Eye (tissue), 1 donor: ENCODE measurements around the gene BAZ2B.
"Not testable (repeated sequence)": the region's sequence is repeated elsewhere in the genome, so short reads cannot be mapped to it uniquely, and the experiment has no call there.

Source experiments
- DNase-seq: peaks from one replicate; pipeline ENCODE4 v3.0.0-alpha.2; 2015

The BAZ2B gene, protein sequence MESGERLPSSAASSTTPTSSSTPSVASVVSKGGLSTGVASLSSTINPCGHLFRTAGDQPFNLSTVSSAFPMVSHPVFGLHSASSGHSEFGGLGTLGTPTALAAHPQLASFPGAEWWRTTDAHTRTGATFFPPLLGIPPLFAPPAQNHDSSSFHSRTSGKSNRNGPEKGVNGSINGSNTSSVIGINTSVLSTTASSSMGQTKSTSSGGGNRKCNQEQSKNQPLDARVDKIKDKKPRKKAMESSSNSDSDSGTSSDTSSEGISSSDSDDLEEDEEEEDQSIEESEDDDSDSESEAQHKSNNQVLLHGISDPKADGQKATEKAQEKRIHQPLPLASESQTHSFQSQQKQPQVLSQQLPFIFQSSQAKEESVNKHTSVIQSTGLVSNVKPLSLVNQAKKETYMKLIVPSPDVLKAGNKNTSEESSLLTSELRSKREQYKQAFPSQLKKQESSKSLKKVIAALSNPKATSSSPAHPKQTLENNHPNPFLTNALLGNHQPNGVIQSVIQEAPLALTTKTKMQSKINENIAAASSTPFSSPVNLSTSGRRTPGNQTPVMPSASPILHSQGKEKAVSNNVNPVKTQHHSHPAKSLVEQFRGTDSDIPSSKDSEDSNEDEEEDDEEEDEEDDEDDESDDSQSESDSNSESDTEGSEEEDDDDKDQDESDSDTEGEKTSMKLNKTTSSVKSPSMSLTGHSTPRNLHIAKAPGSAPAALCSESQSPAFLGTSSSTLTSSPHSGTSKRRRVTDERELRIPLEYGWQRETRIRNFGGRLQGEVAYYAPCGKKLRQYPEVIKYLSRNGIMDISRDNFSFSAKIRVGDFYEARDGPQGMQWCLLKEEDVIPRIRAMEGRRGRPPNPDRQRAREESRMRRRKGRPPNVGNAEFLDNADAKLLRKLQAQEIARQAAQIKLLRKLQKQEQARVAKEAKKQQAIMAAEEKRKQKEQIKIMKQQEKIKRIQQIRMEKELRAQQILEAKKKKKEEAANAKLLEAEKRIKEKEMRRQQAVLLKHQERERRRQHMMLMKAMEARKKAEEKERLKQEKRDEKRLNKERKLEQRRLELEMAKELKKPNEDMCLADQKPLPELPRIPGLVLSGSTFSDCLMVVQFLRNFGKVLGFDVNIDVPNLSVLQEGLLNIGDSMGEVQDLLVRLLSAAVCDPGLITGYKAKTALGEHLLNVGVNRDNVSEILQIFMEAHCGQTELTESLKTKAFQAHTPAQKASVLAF (N-terminal part only)

GRCh38 chr2:159616286-159616701, at the start of gene BAZ2B:
Gene BAZ2B, minus strand, starts transcription at chr2:159616548. Its CDS starts 137,829 bp downstream, at chr2:159478719.
- peak; percentile 92 for DNase-seq

DNA sequence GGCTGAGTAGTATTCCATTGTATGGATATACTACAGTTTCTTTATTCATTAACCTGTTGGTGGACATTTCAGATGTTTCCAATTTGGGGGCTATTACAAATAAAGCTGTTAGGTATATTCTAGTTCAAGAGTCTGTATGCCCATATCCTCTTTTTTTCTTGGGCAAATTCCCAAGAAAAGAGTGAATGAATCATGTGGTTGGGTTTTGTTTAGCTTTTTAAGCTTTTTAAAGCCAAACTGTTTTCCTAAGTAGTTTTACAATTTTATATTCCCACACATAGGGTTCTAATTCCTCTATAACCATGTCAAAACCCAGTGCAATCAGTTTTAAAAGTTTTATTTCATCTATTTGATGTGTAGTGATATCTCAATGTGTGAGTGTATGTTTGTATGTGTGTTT, 44.9 kb upstream of the BAZ2B start:
- no peak for DNase-seq

DNA sequence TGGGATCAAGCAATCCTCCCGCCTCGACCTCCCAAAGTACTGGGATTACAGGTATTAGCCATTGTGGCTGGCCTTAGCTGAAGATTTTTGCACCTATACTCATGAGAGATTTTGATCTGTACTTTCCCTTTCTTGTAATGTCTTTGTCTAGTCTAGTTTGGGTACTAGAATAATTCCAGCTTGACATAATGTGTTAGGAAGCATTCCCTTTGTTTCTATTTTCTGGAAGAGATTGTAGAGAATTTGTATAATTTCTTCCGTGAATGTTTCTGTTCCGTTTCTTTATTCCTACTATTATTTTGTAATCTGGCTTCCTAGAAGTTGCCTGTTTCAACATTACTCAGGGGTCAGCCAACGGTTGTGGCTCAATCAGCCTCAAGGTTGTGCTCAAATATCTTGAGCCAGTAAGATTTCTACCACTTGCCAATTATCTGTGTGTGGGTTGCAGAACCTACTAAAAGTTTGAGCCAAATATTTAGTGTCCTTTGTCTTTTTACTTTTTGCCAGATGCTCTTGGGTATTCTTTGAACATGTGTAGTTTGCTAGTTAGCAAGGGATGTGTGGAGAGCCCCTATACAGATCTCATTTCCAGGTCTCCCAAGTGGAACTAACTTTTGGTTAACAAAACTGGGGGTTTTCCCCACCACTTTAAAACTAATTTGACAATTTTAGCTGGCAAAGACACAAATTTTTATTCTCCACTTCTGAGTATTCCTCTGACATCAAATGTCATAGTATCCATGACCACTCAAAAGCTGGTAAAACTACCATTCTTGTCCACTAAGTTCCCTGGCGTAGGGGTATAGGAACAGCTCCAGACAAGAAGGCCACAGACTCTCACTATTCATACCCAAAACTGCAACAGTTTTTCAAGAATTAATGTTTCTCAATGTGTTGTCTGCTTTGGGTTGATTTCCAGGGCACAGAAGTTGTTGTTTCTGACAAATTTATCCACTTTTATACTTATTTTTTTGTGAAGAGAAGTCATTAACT, 42.8 kb upstream of the BAZ2B start:
- no peak for DNase-seq

- no peak for DNase-seq
Measured at GRCh38 chr2:159653962-159654361, 37.6 kb upstream of the BAZ2B start.

GRCh38 chr2:159651884-159652283, 35.5 kb upstream of the BAZ2B start:
- DNase-seq: no peak

DNA sequence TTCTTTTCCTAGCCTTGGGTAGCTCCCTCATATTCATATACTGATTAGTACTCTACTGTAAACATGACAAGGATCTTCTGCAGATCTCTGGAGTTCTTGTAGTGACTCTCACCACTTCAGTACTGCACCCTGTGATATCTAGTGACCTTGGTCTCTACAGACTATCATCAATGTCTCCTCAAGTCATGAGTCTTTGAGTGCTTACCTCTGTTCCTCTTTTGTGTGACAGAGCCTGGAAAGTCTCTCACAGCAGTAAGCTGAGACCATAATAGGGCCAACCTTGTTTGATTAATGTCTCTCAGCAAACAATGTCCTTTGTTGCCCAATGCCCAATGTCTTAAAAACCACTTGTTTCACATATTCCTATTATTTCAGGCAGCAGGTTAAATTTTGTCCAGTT, 34.2 kb upstream of the BAZ2B start:
- DNase-seq: no peak

GRCh38 chr2:159648643-159649042, 32.3 kb upstream of the BAZ2B start:
- no peak for DNase-seq

GRCh38 chr2:159647667-159648066, 31.3 kb upstream of the BAZ2B start:
- DNase-seq: no peak

GRCh38 chr2:159640176-159640575, 23.8 kb upstream of the BAZ2B start:
- DNase-seq: no peak

GRCh38 chr2:159639712-159640111, 23.4 kb upstream of the BAZ2B start:
- DNase-seq: no peak

GRCh38 chr2:159639071-159639470, 22.7 kb upstream of the BAZ2B start:
- no peak for DNase-seq

DNA sequence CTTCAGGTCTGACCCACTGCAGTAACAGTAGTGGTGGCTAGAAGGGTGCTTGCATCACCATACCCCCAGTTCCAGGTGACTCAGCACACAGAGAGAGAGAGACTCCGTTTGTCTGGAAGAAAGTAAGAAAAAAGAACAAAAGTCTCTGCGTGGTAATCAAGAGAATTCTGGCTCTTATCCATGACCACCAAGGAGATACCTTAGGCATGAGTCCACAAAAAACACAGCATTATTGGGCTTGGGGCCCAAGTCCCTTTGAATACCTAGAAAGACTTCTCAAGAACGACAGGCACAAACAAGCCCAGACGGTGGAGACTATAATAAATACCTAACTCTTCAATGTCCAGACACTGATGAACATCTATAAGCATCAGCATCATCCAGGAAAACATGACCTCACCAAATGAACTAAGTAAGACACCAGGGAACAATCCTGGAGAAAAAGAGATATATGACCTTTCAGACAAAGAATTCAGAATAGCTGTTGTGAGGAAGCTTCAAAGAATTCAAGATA, 21.7 kb upstream of the BAZ2B start:
- DNase-seq: peak; percentile 2

- DNase-seq: no peak
Measured at GRCh38 chr2:159637240-159637639, 20.9 kb upstream of the BAZ2B start.

GRCh38 chr2:159635006-159635789, 18.9 kb upstream of the BAZ2B start:
- DNase-seq: no peak

DNA sequence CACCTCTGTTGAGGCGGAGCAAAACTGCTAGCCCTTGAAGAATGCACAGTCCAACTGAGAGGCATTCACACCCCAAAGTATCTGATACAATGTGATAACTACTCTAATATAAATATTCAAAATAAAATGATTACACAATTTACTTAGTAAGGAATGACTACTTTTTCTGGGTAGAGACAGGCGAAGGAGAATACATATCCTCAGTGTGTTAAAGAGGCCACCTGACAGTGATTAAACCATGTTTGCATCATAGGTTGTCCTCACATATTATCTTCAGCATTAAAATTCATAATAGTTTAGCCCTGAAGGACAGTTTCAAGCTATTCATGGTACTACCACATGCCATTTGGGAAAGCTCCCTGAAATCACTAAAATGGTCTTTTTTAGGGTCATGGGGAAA, 16.9 kb upstream of the BAZ2B start:
- no peak for DNase-seq

- not testable (repeated sequence) for DNase-seq
Measured at GRCh38 chr2:159625628-159626027, 9.3 kb upstream of the BAZ2B start.

GRCh38 chr2:159623436-159623835, 7.1 kb upstream of the BAZ2B start:
- DNase-seq: no peak

GRCh38 chr2:159622966-159623365, 6.6 kb upstream of the BAZ2B start:
- DNase-seq: no peak

GRCh38 chr2:159620796-159621195, 4.4 kb upstream of the BAZ2B start:
- no peak for DNase-seq

DNA sequence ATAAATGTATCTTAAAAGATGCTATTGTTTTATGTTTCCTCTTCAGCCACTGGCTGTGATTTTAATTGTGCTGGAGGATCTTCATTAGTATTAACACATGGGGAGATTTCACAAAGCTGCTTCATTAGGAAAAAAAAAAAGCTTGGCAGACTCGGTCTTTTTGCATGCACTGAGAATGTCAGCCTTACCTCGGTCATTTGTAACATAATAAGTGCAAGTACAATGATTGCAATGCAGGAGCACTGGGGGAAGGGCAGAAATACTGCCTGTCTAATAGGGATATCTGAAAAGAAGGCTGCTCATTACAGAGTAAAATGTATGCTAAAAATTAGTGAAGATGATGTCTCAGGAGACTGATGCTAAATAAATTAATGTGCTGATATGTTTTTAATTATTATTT, 1.3 kb upstream of the BAZ2B start:
- peak; percentile 90 for DNase-seq

GRCh38 chr2:159617100-159617499, 752 bp upstream of the BAZ2B start:
- peak; percentile 72 for DNase-seq
